Measurements from ENCODE around the gene SEL1L.

- TF ChIP-seq EZH2 (IDR thresholded peaks at IDR 0.05) = no peak
- no peak for TF ChIP-seq POLR2AphosphoS5 (IDR thresholded peaks at IDR 0.05; ENCODE audit: borderline replicate concordance, low read depth, low read length)
These were observed 93.6 kb downstream of the SEL1L start for GRCh38 chr14:81440041-81440440.
